GM06990 (cell line): ENCODE results near the gene POP5.

Source experiments
- DNase-seq: peaks from one replicate; pipeline ENCODE4 v3.0.0-alpha.2; 2011; ENCODE audit not compliant: insufficient read length; ENCODE audit errors: extremely low read depth
- H3K27me3 ChIP-seq: replicated peaks from 2 replicates; pipeline ENCODE4 v1.6.0; 2011; ENCODE audit warnings: low read length; ENCODE audit not compliant: control insufficient read depth, insufficient read depth
- H3K36me3 ChIP-seq: 2 replicates; pipeline ENCODE4 v1.5.1; 2011; ENCODE audit warnings: low read length; ENCODE audit not compliant: control insufficient read depth, insufficient read depth
- H3K4me3 ChIP-seq: replicated peaks from 2 replicates; pipeline ENCODE4 v1.5.1; 2011; ENCODE audit warnings: low read depth, mild to moderate bottlenecking, control low read depth, low read length
- TF ChIP-seq, protein P1 (sequence below): IDR thresholded peaks from 2 replicates; pipeline ENCODE4 v1.5.1; 2011; ENCODE audit warnings: low read length, control low read depth, mild to moderate bottlenecking, inconsistent platforms; ENCODE audit not compliant: insufficient read depth, poor library complexity, severe bottlenecking

The POP5 gene

DNA sequence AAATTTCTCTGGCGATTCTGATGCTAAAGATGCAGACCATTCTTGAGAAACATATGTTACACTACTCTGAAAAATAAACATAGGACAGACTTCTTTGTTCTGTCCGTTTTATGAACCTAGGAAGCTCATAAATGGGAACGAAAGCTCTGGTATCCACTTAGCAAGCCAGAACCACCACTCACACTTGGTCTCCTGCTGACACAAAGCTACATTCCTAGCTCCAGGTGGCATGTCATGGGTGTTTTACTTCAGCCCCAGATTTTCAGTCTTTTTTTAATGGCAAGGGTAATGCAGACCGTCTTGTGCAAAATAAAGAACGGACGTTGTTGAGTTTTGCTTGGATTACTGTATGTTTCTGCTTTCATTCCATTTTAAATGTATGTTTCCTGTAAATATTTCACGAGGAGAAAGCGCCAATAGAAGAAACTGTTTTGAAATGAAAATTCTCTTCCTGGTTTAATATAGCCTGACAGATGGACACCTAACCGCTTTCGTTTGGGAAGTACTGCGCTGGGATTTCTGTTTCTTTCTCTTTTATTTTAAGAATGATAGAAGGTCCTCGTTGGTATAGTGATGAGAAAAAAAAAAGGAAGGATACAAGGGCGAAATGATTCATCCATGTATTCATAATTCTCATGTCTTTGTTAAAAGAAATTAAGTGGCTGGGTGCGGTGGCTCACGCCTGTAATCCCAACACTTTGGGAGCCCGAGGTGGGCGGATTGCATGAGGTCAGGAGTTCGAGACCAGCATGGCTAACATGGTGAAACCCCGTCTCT is 51.4 kb downstream of the POP5 start:
- Histone ChIP-seq H3K27me3 (no peaks in the 10 kb centered on the region), H3K36me3 (no peaks in the 10 kb centered on the region), H3K4me3 (peak overlapping the region; percentile 90)
- DNase-seq = no peak
- TF ChIP-seq, protein P1, sequence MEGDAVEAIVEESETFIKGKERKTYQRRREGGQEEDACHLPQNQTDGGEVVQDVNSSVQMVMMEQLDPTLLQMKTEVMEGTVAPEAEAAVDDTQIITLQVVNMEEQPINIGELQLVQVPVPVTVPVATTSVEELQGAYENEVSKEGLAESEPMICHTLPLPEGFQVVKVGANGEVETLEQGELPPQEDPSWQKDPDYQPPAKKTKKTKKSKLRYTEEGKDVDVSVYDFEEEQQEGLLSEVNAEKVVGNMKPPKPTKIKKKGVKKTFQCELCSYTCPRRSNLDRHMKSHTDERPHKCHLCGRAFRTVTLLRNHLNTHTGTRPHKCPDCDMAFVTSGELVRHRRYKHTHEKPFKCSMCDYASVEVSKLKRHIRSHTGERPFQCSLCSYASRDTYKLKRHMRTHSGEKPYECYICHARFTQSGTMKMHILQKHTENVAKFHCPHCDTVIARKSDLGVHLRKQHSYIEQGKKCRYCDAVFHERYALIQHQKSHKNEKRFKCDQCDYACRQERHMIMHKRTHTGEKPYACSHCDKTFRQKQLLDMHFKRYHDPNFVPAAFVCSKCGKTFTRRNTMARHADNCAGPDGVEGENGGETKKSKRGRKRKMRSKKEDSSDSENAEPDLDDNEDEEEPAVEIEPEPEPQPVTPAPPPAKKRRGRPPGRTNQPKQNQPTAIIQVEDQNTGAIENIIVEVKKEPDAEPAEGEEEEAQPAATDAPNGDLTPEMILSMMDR = no peak

DNA sequence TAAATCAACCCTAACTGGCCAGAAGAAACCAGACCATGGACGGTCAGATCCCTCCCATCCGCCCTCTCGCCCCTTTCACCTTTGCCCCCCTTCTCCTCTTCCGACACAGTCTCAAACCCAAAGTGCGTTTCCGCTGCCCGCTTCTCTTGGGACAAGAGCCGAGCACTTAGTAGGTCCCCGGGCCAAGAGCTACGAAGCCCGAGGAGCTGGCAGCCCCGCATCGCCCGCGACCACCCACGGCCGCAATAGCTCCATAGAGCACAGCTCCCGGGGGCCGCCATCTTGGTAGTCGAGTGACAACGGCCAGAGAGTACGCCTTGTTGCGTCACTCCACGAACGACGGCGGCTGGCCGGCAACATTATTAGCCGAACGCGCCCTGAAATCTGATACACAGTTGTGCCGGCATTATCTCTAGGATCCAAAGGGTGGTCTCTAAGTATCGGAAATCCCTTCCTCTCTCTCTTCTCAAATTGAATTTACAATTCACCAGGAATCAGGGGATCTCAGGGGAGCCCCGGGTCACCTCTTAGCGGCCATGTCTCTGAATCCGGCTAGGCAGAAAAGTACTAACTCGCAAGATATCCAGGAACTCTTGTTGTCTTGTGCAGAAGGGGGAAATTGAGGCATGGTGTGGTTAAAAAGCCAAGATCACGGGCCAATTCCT is 52.2 kb downstream of the POP5 start, which contains the start of gene COQ5:
COQ5 (minus strand) TSS at position 298 of the 665 bp plus-strand sequence; CDS start at position 281, 17 bp downstream.
- Histone ChIP-seq H3K27me3 (no peaks in the 10 kb centered on the region), H3K36me3 (no peaks in the 10 kb centered on the region), H3K4me3 (peak within 1 kb of the TSS; percentile 90)
- peak; percentile 80 for DNase-seq
- TF ChIP-seq, protein P1 = no peak
